ENCODE results near the gene NHSL2. TPM values are rescaled to one million over a fixed set of nuclear protein-coding genes. Genes with fewer than 3 reads are reported as not detected.
A peak's percentile ranks its signal among the peaks of the same experiment; 100 is the strongest.

Gene NHSL2
- total RNA-seq, 2 experiments from 2014 or later = 0.10 to 0.31 TPM

DNA sequence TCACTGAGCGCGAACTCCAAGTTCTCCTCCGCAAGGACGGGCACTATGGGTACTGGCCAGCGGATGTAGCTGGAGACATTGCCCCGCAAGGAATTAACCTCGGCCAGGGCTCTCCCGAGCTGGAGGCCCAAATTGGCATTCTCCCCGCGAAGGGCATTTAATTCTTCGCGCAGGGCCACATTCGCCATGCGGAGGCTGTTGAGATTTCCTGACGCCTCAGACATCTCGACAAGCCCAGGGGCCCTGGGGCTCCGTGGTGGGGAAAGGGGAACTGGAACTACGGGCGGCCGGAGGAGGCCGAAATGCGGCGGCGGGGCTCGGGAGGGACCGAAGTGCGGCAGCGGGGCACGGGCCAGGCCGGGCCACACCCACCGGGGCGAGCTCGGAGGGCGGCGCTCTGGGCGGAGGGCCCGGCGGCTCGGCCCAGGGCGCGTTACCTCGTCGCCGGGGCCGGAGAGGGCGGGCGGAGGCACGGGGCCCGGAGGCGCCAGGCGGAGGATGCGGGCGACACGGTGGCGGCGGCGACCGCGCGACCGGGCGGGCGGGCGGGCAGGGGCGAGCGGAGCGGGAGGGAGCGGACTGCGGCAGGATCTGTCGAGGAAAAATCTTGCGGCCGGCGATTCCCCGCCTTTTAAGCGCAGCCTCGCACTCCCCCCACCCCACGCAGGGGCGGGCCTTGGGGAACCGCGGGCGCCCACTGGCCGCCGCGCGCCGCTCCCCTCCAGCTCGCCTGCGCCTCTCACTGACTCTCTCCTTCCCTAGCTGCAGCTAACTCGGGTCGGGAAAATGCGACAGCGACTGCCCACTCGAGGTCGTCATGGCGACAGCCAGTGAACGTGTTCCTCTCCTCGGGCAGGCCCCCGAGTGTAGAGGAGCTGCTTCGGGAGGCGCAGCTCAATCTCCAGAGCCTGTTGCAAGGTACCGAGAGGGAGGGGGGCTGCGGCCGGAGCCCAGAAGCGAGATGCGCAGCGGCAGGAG is 221.0 kb downstream of the NHSL2 start, which contains the start of gene RTL5:
TSS of gene RTL5 (minus strand) at position 599 of the 978 bp plus-strand sequence.
- Mint-ChIP-seq H3K27me3 (peaks cover 55% of the 10 kb centered on the region), H3K36me3 (no peaks in the 10 kb centered on the region), H3K27ac (no peak within 1 kb of the TSS), H3K4me1 (peaks cover 4% of the 10 kb centered on the region), H3K9me3 (no peaks in the 10 kb centered on the region), H3K4me3 (peak within 1 kb of the TSS; percentile 62)
- DNase-seq = peak; percentile 58

- peaks cover 2% of the 10 kb centered on the region for H3K4me1 Mint-ChIP-seq
- no peak overlapping the region for H3K27ac Mint-ChIP-seq
- H3K27me3 Mint-ChIP-seq = peaks cover 54% of the 10 kb centered on the region
- no peak overlapping the region for H3K4me3 Mint-ChIP-seq
- H3K36me3 Mint-ChIP-seq = no peaks in the 10 kb centered on the region
- no peaks in the 10 kb centered on the region for H3K9me3 Mint-ChIP-seq
- no peak for DNase-seq
Observed at GRCh38 chrX:72132456-72132855, 221.8 kb downstream of the NHSL2 start.

DNA sequence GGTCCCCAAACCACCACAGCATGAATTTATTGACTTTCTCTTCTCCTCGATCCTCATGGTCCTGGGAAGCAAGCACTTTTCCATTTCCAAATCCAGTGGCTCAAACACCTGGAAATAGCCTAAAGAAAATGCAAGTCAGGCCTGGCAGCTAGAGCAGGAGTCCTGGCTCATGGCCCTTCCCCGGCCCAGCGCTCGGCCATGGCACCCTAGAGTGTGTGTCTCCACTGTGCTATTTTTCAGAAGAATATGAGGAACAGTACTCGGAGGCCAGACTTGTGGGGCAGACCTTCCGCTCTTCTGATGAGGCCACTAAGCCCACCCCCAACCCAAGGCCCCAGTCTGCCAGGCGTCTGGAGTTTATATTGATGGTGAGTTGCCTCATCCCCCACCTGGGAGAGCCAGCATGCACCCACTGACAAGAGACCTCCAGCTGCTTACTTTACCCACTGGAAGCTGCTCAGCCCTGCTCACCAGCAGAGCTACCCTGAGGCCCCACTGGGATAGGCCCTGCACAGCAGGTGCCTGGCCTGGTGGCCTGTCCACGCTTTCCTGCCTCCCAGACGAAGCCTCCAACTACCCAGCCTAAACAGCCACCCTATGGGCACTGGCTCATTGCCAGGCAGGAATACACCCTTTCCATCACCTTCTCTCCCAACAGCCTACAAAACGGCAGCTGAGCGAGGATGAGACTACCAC is 223.4 kb downstream of the NHSL2 start:
- H3K27ac Mint-ChIP-seq = no peak overlapping the region
- H3K9me3 Mint-ChIP-seq = no peaks in the 10 kb centered on the region
- H3K36me3 Mint-ChIP-seq = no peaks in the 10 kb centered on the region
- DNase-seq = no peak
- peaks cover 2% of the 10 kb centered on the region for H3K4me1 Mint-ChIP-seq
- H3K27me3 Mint-ChIP-seq = peaks cover 45% of the 10 kb centered on the region
- no peak overlapping the region for H3K4me3 Mint-ChIP-seq

DNA sequence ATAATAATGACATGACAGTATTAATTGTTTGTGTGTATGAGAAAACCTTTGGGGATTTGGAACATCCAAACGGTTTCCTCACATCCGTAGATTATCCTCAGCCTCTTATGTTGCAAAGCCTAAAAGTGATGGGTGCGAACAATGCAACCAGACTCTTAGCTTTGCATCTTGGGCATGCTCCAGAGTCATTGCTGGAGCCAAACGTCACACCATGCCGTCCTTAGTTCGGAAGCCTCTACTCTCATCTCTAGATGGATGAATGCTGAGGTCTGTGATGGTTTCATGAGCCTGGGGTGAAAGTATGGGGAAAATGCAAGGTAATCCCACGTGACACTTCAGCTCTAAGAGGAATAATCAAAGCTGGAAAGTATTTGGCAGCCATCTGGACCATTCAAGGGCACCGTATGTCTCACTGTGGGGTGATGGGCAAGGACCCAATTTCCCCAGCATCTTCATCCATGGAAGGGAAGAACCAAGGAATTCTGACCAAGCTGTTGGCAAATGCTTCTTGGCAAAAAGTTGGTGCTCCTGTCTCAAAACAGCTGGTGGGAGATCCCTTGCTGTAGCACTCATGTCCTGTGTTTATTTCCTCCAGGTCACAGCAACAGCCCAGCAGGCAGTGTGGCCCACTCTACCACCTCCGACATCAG is 227.3 kb downstream of the NHSL2 start:
- H3K9me3 Mint-ChIP-seq = no peaks in the 10 kb centered on the region

DNA sequence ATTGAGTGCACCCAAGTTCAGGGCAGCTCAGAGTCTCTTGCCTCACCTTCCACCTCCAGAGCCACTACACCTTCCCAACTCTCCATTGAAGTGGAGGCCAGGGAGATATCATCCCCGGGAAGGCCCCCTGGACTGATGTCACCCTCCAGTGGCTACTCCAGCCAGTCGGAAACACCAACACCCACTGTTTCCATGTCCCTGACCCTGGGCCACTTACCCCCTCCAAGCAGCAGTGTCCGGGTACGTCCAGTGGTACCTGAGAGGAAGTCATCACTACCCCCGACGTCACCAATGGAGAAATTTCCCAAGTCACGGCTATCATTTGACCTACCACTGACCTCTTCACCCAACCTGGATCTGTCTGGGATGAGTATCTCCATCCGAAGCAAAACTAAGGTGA is 228.9 kb downstream of the NHSL2 start:
- Mint-ChIP-seq H3K27me3 (peaks cover 15% of the 10 kb centered on the region), H3K27ac (no peak overlapping the region), H3K4me1 (peaks cover 16% of the 10 kb centered on the region)

More for the DNA sequence above, 227.3 kb downstream of the NHSL2 start:
- Mint-ChIP-seq H3K4me1 (peaks cover 6% of the 10 kb centered on the region), H3K27me3 (peaks cover 24% of the 10 kb centered on the region), H3K4me3 (no peak overlapping the region), H3K27ac (no peak overlapping the region), H3K36me3 (no peaks in the 10 kb centered on the region)
- DNase-seq = no peak

GRCh38 chrX:72141372-72142004 is 230.8 kb downstream of the NHSL2 start:
- Mint-ChIP-seq H3K9me3 (no peaks in the 10 kb centered on the region), H3K27ac (no peak overlapping the region), H3K36me3 (no peaks in the 10 kb centered on the region), H3K4me1 (peaks cover 20% of the 10 kb centered on the region), H3K27me3 (peaks cover 13% of the 10 kb centered on the region), H3K4me3 (no peak overlapping the region)
- DNase-seq = no peak

More for the DNA sequence above, 228.9 kb downstream of the NHSL2 start:
- Mint-ChIP-seq H3K36me3 (no peaks in the 10 kb centered on the region), H3K9me3 (no peaks in the 10 kb centered on the region), H3K4me3 (no peak overlapping the region)
- no peak for DNase-seq

DNA sequence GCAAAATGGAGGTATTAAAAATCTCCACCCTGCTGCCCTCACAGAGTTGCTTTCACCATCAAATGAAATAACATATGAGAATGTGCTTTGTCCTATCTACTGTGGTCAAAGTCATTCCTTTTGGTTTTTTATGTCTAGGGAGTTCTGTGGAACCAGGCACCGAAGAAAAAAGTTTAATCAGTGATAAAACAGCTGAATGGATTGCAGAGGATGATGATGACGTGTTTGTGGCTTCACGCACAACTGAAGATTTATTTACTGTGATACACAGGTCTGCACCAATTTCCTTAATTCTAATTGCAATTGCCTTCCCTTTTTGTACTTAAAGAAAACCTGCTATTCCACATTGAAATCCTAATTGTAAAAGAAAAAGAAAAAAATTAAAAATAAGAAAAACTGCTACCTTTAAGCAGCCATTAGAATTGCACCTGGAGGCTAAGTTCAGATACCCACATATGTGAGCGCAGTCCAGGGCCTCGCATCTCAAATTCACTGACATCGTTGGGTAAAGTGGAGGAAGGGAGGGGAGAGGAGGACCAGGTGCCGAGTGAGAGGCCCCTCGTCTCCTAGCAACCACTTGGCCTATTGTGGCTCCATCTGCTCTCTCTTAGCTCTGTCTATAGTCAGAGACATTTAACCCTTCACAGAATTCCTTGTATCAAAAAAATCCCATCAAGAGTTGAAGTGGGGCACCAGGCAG is 231.6 kb downstream of the NHSL2 start:
- H3K4me3 Mint-ChIP-seq = no peak overlapping the region
- H3K4me1 Mint-ChIP-seq = peaks cover 20% of the 10 kb centered on the region
- H3K27ac Mint-ChIP-seq = no peak overlapping the region
- H3K9me3 Mint-ChIP-seq = no peaks in the 10 kb centered on the region
- DNase-seq = no peak
- H3K36me3 Mint-ChIP-seq = no peaks in the 10 kb centered on the region
- H3K27me3 Mint-ChIP-seq = peaks cover 13% of the 10 kb centered on the region

GRCh38 chrX:72142794-72143608 is 232.4 kb downstream of the NHSL2 start:
- Mint-ChIP-seq H3K27ac (no peak overlapping the region), H3K9me3 (no peaks in the 10 kb centered on the region), H3K4me1 (peaks cover 20% of the 10 kb centered on the region), H3K27me3 (peaks cover 12% of the 10 kb centered on the region), H3K36me3 (no peaks in the 10 kb centered on the region), H3K4me3 (no peak overlapping the region)
- no peak for DNase-seq

GRCh38 chrX:72143609-72143907 is 232.9 kb downstream of the NHSL2 start:
- peaks cover 10% of the 10 kb centered on the region for H3K27me3 Mint-ChIP-seq

DNA sequence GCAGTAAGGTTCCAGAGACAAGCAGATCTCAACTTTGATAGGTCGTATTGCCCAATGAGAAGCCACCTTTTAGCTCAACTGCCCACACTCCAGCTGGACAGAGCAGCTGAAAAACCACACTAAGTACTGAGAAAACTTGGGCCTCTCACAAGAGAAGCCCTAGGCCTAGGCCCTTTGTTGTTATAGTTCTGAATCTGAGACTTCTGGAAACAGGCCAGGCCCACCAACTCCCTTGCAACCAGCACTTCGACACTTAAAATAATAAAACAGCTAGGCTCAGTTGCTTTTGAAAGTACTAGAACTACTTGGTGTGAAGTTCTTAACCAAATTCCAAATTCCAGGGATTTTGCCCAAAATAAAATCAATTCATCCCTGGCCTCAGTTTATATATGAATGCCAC is 234.5 kb downstream of the NHSL2 start:
- no peaks in the 10 kb centered on the region for H3K36me3 Mint-ChIP-seq
- H3K27me3 Mint-ChIP-seq = peaks cover 10% of the 10 kb centered on the region
- H3K4me1 Mint-ChIP-seq = peaks cover 20% of the 10 kb centered on the region
- H3K27ac Mint-ChIP-seq = no peak overlapping the region
- no peaks in the 10 kb centered on the region for H3K9me3 Mint-ChIP-seq
- H3K4me3 Mint-ChIP-seq = no peak overlapping the region
- no peak for DNase-seq

More at GRCh38 chrX:72143609-72143907, 232.9 kb downstream of the NHSL2 start:
- no peak for DNase-seq
- peaks cover 20% of the 10 kb centered on the region for H3K4me1 Mint-ChIP-seq
- H3K27ac Mint-ChIP-seq = no peak overlapping the region
- no peaks in the 10 kb centered on the region for H3K9me3 Mint-ChIP-seq
- no peaks in the 10 kb centered on the region for H3K36me3 Mint-ChIP-seq
- no peak overlapping the region for H3K4me3 Mint-ChIP-seq

- no peak for DNase-seq
- Mint-ChIP-seq H3K9me3 (no peaks in the 10 kb centered on the region), H3K4me1 (peaks cover 17% of the 10 kb centered on the region), H3K27ac (no peak overlapping the region), H3K27me3 (peaks cover under 1% of the 10 kb centered on the region), H3K36me3 (no peaks in the 10 kb centered on the region), H3K4me3 (no peak overlapping the region)
Observed at GRCh38 chrX:72146527-72146926, 235.9 kb downstream of the NHSL2 start.

GRCh38 chrX:72158773-72159172 is 248.1 kb downstream of the NHSL2 start:
- Mint-ChIP-seq H3K27ac (no peak overlapping the region), H3K27me3 (peaks cover 3% of the 10 kb centered on the region), H3K9me3 (no peaks in the 10 kb centered on the region), H3K36me3 (no peaks in the 10 kb centered on the region), H3K4me3 (no peak overlapping the region), H3K4me1 (no peaks in the 10 kb centered on the region)
- DNase-seq = no peak

GRCh38 chrX:72159769-72160168 is 249.1 kb downstream of the NHSL2 start:
- Mint-ChIP-seq H3K36me3 (no peaks in the 10 kb centered on the region), H3K27ac (no peak overlapping the region), H3K4me1 (no peaks in the 10 kb centered on the region), H3K27me3 (peaks cover 3% of the 10 kb centered on the region), H3K9me3 (no peaks in the 10 kb centered on the region), H3K4me3 (no peak overlapping the region)
- no peak for DNase-seq

DNA sequence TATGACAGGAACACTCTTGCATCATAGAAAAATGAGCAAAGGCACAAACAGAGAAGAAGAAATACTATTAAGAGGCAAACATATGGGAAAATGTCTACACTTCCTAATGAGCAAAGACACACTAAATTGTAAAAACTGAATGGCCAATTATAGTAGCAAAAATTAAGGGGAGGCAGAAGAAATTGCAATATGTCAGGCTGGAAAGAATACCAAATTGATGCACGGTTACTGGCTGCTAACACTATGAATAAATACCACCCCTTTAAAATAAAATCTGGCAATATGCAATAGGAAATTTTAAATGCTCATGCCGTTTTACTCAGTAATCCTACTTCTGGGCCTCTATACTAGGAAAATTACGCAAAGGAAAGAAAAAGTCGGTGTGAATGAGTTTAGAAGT is 254.9 kb downstream of the NHSL2 start:
- Mint-ChIP-seq H3K36me3 (no peaks in the 10 kb centered on the region), H3K27ac (no peak overlapping the region), H3K9me3 (no peaks in the 10 kb centered on the region), H3K4me3 (no peak overlapping the region), H3K27me3 (no peaks in the 10 kb centered on the region), H3K4me1 (peaks cover 4% of the 10 kb centered on the region)
- DNase-seq = no peak

All from activated naive CD8-positive, alpha-beta T cell treated with anti-CD3 and anti-CD28 coated beads for 36 hours (primary cell).